Smooth muscle cell (in vitro differentiated cells): Measurements from ENCODE around the gene ADORA2A. TPM values are rescaled to one million over a fixed set of nuclear protein-coding genes. Genes with fewer than 3 reads are reported as not detected.

ENCODE experiments used
- DNase-seq: peaks from one replicate; lab custom pipeline; 2025; ENCODE audit not compliant: unreplicated experiment; lab: John Stamatoyannopoulos, UW
- H2AFZ ChIP-seq: fragments of 200-600 bp; sonication (generic); 2 replicates; pipeline ENCODE4 v1.6.0; 2016; ENCODE audit warnings: antibody characterized with exemption, low read depth, mild to moderate bottlenecking
- H3F3A ChIP-seq: fragments of 200-600 bp; sonication (generic); 2 replicates; pipeline ENCODE4 v1.6.0; 2017; ENCODE audit warnings: antibody characterized with exemption, low read depth
- H3K27ac ChIP-seq: fragments of 200-600 bp; sonication (generic); 2 replicates; pipeline ENCODE4 v1.5.1; 2016; ENCODE audit warnings: low read depth, mild to moderate bottlenecking
- H3K27me3 ChIP-seq: fragments of 200-600 bp; sonication (generic); 2 replicates; pipeline ENCODE4 v1.6.1; 2016; ENCODE audit warnings: low read depth, mild to moderate bottlenecking
- H3K36me3 ChIP-seq: fragments of 200-600 bp; sonication (generic); 2 replicates; pipeline ENCODE4 v1.5.1; 2016; ENCODE audit warnings: low read depth
- H3K4me1 ChIP-seq: fragments of 200-600 bp; sonication (generic); 2 replicates; pipeline ENCODE4 v1.5.1; 2016; ENCODE audit warnings: low read depth
- H3K4me2 ChIP-seq: fragments of 200-600 bp; sonication (generic); 2 replicates; pipeline ENCODE4 v1.6.0; 2016; ENCODE audit warnings: mild to moderate bottlenecking
- H3K4me3 ChIP-seq: fragments of 200-600 bp; sonication (generic); 2 replicates; pipeline ENCODE4 v1.5.1; 2016; ENCODE audit warnings: mild to moderate bottlenecking
- H3K79me2 ChIP-seq: fragments of 200-600 bp; sonication (generic); 2 replicates; pipeline ENCODE4 v1.6.0; 2016; ENCODE audit warnings: low read depth, mild to moderate bottlenecking
- H3K9ac ChIP-seq: fragments of 200-600 bp; sonication (generic); 2 replicates; pipeline ENCODE4 v1.6.0; 2016; ENCODE audit warnings: low read depth
- H3K9me3 ChIP-seq: fragments of 200-600 bp; sonication (generic); replicated peaks from 2 replicates; pipeline ENCODE4 v1.5.1; 2016; ENCODE audit warnings: low read depth
- H4K20me1 ChIP-seq: fragments of 200-600 bp; sonication (generic); 2 replicates; pipeline ENCODE4 v1.6.0; 2016; ENCODE audit warnings: low read depth
- WGBS: methylation state at CpG from one replicate; pipeline ENCODE4 v1.1.7; 2016; ENCODE audit warnings: low lambda C conversion rate; 5-methylcytosine and 5-hydroxymethylcytosine counted together
- polyA plus RNA-seq: library from polyadenylated mRNA; unstranded; fragments of >200 nt; fragmentation: Nextera tagmentation; extraction: Ambion mirVana; gene quantifications from 2 replicates; pipeline ENCODE4 v1.2.1, GENCODE V29; 2016
- total RNA-seq: library from RNA; depleted of rRNA; stranded (reverse); fragments of >200 nt; gene quantifications from 2 replicates; pipeline ENCODE4 v1.2.3, GENCODE V29; 2014
- TF ChIP-seq, protein P1 (sequence below): fragments of 200-600 bp; sonication (generic); IDR thresholded peaks from 2 replicates; pipeline ENCODE4 v1.5.1; 2017; ENCODE audit warnings: borderline replicate concordance, mild to moderate bottlenecking, antibody characterized with exemption; ENCODE audit not compliant: insufficient read depth, poor library complexity, severe bottlenecking

ADORA2A gene
- total and polyA plus RNA-seq, 2 experiments from 2014 or later, result 1.6 to 1.8 TPM

GRCh38 chr22:24441406-24442351 lies 14.3 kb downstream of the ADORA2A start:
- Histone ChIP-seq H3K9ac (no peak overlapping the region), H3K4me3 (no peak overlapping the region), H3K79me2 (no peaks in the 10 kb centered on the region), H3F3A (no peaks in the 10 kb centered on the region), H3K4me2 (no peak overlapping the region), H4K20me1 (no peaks in the 10 kb centered on the region), H3K9me3 (no peaks in the 10 kb centered on the region), H3K4me1 (peaks cover 11% of the 10 kb centered on the region), H3K27me3 (no peaks in the 10 kb centered on the region), H3K36me3 (no peaks in the 10 kb centered on the region), H2AFZ (no peak overlapping the region), H3K27ac (no peak overlapping the region)
- 80% methylated on average over 8 of the region's 8 CpGs for WGBS
- TF ChIP-seq, protein P1, sequence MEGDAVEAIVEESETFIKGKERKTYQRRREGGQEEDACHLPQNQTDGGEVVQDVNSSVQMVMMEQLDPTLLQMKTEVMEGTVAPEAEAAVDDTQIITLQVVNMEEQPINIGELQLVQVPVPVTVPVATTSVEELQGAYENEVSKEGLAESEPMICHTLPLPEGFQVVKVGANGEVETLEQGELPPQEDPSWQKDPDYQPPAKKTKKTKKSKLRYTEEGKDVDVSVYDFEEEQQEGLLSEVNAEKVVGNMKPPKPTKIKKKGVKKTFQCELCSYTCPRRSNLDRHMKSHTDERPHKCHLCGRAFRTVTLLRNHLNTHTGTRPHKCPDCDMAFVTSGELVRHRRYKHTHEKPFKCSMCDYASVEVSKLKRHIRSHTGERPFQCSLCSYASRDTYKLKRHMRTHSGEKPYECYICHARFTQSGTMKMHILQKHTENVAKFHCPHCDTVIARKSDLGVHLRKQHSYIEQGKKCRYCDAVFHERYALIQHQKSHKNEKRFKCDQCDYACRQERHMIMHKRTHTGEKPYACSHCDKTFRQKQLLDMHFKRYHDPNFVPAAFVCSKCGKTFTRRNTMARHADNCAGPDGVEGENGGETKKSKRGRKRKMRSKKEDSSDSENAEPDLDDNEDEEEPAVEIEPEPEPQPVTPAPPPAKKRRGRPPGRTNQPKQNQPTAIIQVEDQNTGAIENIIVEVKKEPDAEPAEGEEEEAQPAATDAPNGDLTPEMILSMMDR, result no peak
- DNase-seq, result no peak

DNA sequence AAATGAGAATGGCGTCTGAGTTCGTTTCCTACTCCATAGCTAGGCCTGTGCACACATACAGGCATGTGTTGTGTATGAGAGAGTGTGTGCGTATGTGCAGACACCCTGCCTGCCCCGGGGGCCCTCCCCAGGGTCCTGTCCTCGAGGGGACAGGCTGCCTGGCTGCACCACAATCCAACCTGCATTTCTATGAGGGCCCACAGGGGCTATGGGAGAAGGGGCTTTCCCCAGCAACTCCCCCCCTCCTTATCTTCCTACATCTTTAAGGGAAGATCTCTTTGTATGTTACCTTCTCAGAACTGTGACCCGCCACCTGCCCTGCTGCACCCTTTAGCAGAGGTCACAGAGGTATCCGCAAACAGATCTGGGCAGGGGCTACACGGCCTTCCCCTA lies 14.9 kb downstream of the ADORA2A start:
- Histone ChIP-seq H3K79me2 (no peaks in the 10 kb centered on the region), H3F3A (no peaks in the 10 kb centered on the region), H3K27me3 (no peaks in the 10 kb centered on the region), H2AFZ (no peak overlapping the region), H3K9ac (no peak overlapping the region), H4K20me1 (no peaks in the 10 kb centered on the region), H3K36me3 (no peaks in the 10 kb centered on the region), H3K4me1 (peaks cover 11% of the 10 kb centered on the region), H3K9me3 (no peaks in the 10 kb centered on the region), H3K27ac (no peak overlapping the region), H3K4me3 (no peak overlapping the region), H3K4me2 (no peak overlapping the region)
- no peak for DNase-seq
- TF ChIP-seq, protein P1, result no peak
- 95% methylated on average over 8 of the region's 8 CpGs for WGBS

- no peak overlapping the region for H3K27ac ChIP-seq
- no peaks in the 10 kb centered on the region for H3K9me3 ChIP-seq
- no peaks in the 10 kb centered on the region for H3F3A ChIP-seq
- no peaks in the 10 kb centered on the region for H3K36me3 ChIP-seq
- H2AFZ ChIP-seq, result no peak overlapping the region
- TF ChIP-seq, protein P1, result no peak
- no peak overlapping the region for H3K9ac ChIP-seq
- no peaks in the 10 kb centered on the region for H3K27me3 ChIP-seq
- no peak for DNase-seq
- no peaks in the 10 kb centered on the region for H4K20me1 ChIP-seq
- peaks cover 11% of the 10 kb centered on the region for H3K4me1 ChIP-seq
- no peaks in the 10 kb centered on the region for H3K79me2 ChIP-seq
- no peak overlapping the region for H3K4me3 ChIP-seq
- H3K4me2 ChIP-seq, result no peak overlapping the region
Observed at GRCh38 chr22:24443668-24444067, 16.3 kb downstream of the ADORA2A start.

DNA sequence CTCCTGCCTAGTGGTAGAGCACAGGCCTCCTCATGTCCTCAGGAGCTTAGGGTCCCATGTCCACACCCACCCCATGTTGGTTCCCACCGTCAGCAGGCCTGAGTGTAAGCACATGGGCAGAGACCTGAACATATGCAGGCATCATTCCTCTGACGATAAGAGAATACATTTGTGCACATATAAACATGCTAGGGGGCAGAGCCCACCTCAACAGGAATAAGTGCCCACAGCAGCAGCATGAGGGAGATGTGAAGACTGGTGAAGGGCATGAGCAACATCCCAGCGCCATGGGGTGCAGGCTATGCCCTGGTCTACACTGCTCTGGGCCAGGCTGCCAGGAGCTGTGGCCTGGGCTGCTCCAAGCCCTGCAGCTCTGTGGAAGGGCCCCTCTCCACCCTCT lies 16.9 kb downstream of the ADORA2A start:
- Histone ChIP-seq H3K4me1 (peaks cover 11% of the 10 kb centered on the region), H3K36me3 (no peaks in the 10 kb centered on the region), H3K4me2 (no peak overlapping the region), H3K9ac (no peak overlapping the region), H3K4me3 (no peak overlapping the region), H3F3A (no peaks in the 10 kb centered on the region), H3K27ac (no peak overlapping the region), H3K27me3 (no peaks in the 10 kb centered on the region), H3K9me3 (no peaks in the 10 kb centered on the region), H3K79me2 (no peaks in the 10 kb centered on the region), H2AFZ (no peak overlapping the region), H4K20me1 (no peaks in the 10 kb centered on the region)
- DNase-seq, result no peak
- TF ChIP-seq, protein P1, result no peak
- 93% methylated on average over 3 of the region's 3 CpGs for WGBS
